Right lobe of liver (tissue), 6 donors: Measurements from ENCODE around the gene UBAC2. TPM values are rescaled to one million over a fixed set of nuclear protein-coding genes. Genes with fewer than 3 reads are reported as not detected.

Experiments
- ATAC-seq, 4 donors: fragments of 200-7000 bp; cut with Tn5 transposase; one replicate each; pipeline ENCODE4 v1.9.1; 2020; ENCODE audit warnings: mild to moderate bottlenecking in 4 of 4, moderate library complexity in 4 of 4
- DNase-seq, 3 donors: peaks; one replicate each; pipeline ENCODE4 v3.0.0-alpha.2; 2020
- H3K27ac ChIP-seq, 3 donors: fragments of 200-600 bp; one replicate each; pipeline ENCODE4 v1.8.0; 2022
- H3K27me3 ChIP-seq, 2 donors: fragments of 200-600 bp; one replicate each; pipeline ENCODE4 v1.8.0; 2022
- H3K36me3 ChIP-seq, 4 donors: fragments of 200-600 bp; sonication (generic) in 1 of 4; one replicate each; pipeline versions ENCODE4 v1.5.1 to v1.8.0; 2017 to 2022; ENCODE audit warnings: control low read depth in 1 of 4
- H3K4me1 ChIP-seq, 4 donors: fragments of 200-600 bp; sonication (generic) in 1 of 4; one replicate each; pipeline versions ENCODE4 v1.5.1 to v1.8.0; 2017 to 2022; ENCODE audit warnings: control low read depth in 1 of 4
- H3K4me3 ChIP-seq, 3 donors: fragments of 200-600 bp; one replicate each; pipeline ENCODE4 v1.8.0; 2022
- H3K9me3 ChIP-seq, 4 donors: fragments of 200-600 bp; sonication (generic) in 1 of 4; one replicate each; pipeline versions ENCODE4 v1.5.1 to v1.8.0; 2017 to 2022; ENCODE audit warnings: control low read depth in 1 of 4
- CTCF ChIP-seq, 4 donors: fragments of 200-600 bp in 3 of 4; fragments of 450-650 bp in 1 of 4; IDR thresholded peaks; one replicate each; pipeline versions ENCODE4 v1.5.1 to v1.8.0; 2016 to 2022; ENCODE audit warnings: antibody characterized with exemption in 4 of 4, mild to moderate bottlenecking in 2 of 4
- POLR2A ChIP-seq: fragments of 450-650 bp; IDR thresholded peaks from one replicate; pipeline ENCODE4 v1.6.1; 2017; ENCODE audit warnings: antibody characterized with exemption, mild to moderate bottlenecking
- WGBS: methylation state at CpG from one replicate; pipeline ENCODE4 v1.1.6; 2018; ENCODE audit warnings: low coverage, low lambda C conversion rate; ENCODE audit not compliant: insufficient coverage; ENCODE audit errors: missing lambda C conversion rate; 5-methylcytosine and 5-hydroxymethylcytosine counted together
- intact Hi-C, 2 donors: fragments of 100-400 bp; cut with DNase I; formaldehyde crosslinking; loops; one replicate each; pipeline versions ENCODE4 v1.11.2 to v1.14.1; 2022
- total RNA-seq, 6 experiments: library from RNA; depleted of rRNA in 2 of 6; stranded (reverse); fragments of >200 nt in 2 of 6; fragmentation: NEBNext Ultra II Directional in 3 of 6; extraction: Animal tissue kit (Norgen Biotek cat#: 25700) in 3 of 6; gene quantifications; one replicate each; pipeline versions ENCODE4 v1.1.0 to v1.2.4, GENCODE V29; 2016 to 2023
- donor health status: DM: no; HTN: yes; CAD: no.
- donor health status: DM: no; HTN: no; CAD: no.
- donor health status: DM: no; HTN: no; CAD: no.
- donor health status: DM: no; HTN: yes; CAD: no.
- donor health status: DM: no; HTN: yes; CAD: no.

The UBAC2 gene
- total RNA-seq, 6 experiments from 2014 or later: 30.2 to 45.0 (median 37.0) TPM

- TF ChIP-seq POLR2A: no peak
- TF ChIP-seq CTCF (IDR thresholded peaks at IDR 0.05): no peak
- no peak for DNase-seq
- Histone ChIP-seq H3K9me3 (no peaks in the 10 kb centered on the region), H3K4me3 (no peak overlapping the region), H3K4me1 (no peaks in the 10 kb centered on the region), H3K36me3 (peaks cover 0 to 3% (median 1%) of the 10 kb centered on the region in 4 donors), H3K27ac (no peak overlapping the region), H3K27me3 (no peaks in the 10 kb centered on the region)
- intact Hi-C loops: no loop called here
- peak in 1 of 4 donors; percentile 18 for ATAC-seq
- WGBS: 78% methylated on average over 4 of the region's 4 CpGs
These were observed 151.1 kb downstream of the UBAC2 start for GRCh38 chr13:99351772-99352171.

- ATAC-seq (no peak), DNase-seq (no peak)
- Histone ChIP-seq H3K27me3 (no peaks in the 10 kb centered on the region), H3K4me3 (no peak overlapping the region), H3K27ac (no peak overlapping the region), H3K9me3 (no peaks in the 10 kb centered on the region), H3K36me3 (peaks cover 0 to 9% (median 1%) of the 10 kb centered on the region in 4 donors), H3K4me1 (no peaks in the 10 kb centered on the region)
- TF ChIP-seq CTCF (IDR thresholded peaks at IDR 0.05) (no peak), POLR2A (no peak)
- intact Hi-C loops: no loop called here
- WGBS: 67% methylated on average over 1 of the region's 17 CpGs
These were observed 151.9 kb downstream of the UBAC2 start for GRCh38 chr13:99352351-99353245.

DNA sequence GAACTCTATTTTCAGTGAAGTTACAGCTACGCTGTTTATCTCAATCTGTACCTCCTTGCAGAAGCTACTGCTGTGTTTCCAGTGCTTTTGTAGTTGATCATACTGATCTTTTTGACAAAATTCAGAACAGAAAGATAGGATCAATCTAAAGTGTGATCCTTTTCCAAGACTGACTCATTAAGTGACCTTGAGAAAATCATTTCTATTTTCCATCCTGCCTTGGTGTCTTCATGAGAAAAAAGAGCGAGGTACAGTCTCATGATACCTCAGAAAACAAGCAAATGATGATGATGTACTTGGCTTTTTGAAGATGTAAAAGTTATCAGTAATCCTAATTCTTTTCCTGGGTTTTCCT lies 152.6 kb downstream of the UBAC2 start:
- Histone ChIP-seq H3K4me1 (no peaks in the 10 kb centered on the region), H3K36me3 (peaks cover 0 to 12% (median 1%) of the 10 kb centered on the region in 4 donors), H3K4me3 (no peak overlapping the region), H3K9me3 (no peaks in the 10 kb centered on the region), H3K27ac (no peak overlapping the region), H3K27me3 (no peaks in the 10 kb centered on the region)
- intact Hi-C loops: no loop called here
- no peak for ATAC-seq
- 63% methylated on average over 2 of the region's 2 CpGs for WGBS
- TF ChIP-seq CTCF (IDR thresholded peaks at IDR 0.05): no peak
- TF ChIP-seq POLR2A: no peak
- no peak for DNase-seq

GRCh38 chr13:99353836-99354235 lies 153.2 kb downstream of the UBAC2 start:
- no peak for DNase-seq
- TF ChIP-seq CTCF (IDR thresholded peaks at IDR 0.05) (no peak), POLR2A (no peak)
- peaks cover 0 to 12% (median 1%) of the 10 kb centered on the region in 4 donors for H3K36me3 ChIP-seq
- no peak overlapping the region for H3K27ac ChIP-seq
- intact Hi-C loops: no loop called here
- no peak overlapping the region for H3K4me3 ChIP-seq
- no peaks in the 10 kb centered on the region for H3K9me3 ChIP-seq
- H3K4me1 ChIP-seq: no peaks in the 10 kb centered on the region
- H3K27me3 ChIP-seq: no peaks in the 10 kb centered on the region
- ATAC-seq: no peak
- 80% methylated on average over 4 of the region's 8 CpGs for WGBS
